Subcutaneous adipose tissue (tissue), 4 donors: Measurements from ENCODE around the gene PHLPP2. TPM values are rescaled to one million over a fixed set of nuclear protein-coding genes. Genes with fewer than 3 reads are reported as not detected.

Experiments used
- total RNA-seq, 4 donors: library from RNA; depleted of rRNA; stranded (reverse); fragments of >200 nt; gene quantifications; one replicate each; pipeline ENCODE4 v1.1.0, GENCODE V29; 2016
- TF ChIP-seq, protein P1 (sequence below): fragments of 450-650 bp; IDR thresholded peaks from one replicate; pipeline ENCODE4 v1.5.1; 2016; ENCODE audit warnings: low read depth, mild to moderate bottlenecking, control low read depth, antibody characterized with exemption, moderate library complexity

Gene PHLPP2
- total RNA-seq, 4 donors from 2014 or later = 9.0 to 12.1 (median 10.4) TPM

DNA sequence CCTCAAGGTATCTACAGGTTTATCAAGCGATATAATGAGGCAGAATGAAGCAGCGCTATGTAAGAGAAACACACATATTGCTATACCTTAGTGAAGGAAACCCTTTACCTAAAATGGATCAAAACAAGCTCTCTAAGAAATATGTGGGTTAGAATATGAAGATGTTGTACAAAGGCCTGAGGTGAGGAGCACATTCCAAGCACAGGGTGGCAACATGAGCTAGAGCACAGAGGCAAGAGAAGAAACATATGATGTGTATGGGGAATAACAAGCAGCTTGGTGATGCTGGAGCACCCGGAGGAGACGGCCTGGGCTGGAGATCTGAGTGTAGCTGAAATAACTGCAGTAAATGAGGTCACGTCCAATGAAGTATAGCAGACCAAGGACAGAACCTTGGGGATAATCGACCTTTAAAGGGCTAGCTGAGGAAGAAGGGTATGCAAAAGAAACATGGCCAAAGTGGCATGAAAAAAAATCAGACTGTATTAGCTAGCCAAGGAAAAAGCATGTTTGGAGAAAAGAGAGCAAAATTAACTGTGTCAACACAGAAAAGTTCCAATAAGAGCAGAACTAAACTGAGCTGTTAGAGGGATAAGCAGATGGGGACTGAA is 54.5 kb downstream of the PHLPP2 start:
- TF ChIP-seq, protein P1, sequence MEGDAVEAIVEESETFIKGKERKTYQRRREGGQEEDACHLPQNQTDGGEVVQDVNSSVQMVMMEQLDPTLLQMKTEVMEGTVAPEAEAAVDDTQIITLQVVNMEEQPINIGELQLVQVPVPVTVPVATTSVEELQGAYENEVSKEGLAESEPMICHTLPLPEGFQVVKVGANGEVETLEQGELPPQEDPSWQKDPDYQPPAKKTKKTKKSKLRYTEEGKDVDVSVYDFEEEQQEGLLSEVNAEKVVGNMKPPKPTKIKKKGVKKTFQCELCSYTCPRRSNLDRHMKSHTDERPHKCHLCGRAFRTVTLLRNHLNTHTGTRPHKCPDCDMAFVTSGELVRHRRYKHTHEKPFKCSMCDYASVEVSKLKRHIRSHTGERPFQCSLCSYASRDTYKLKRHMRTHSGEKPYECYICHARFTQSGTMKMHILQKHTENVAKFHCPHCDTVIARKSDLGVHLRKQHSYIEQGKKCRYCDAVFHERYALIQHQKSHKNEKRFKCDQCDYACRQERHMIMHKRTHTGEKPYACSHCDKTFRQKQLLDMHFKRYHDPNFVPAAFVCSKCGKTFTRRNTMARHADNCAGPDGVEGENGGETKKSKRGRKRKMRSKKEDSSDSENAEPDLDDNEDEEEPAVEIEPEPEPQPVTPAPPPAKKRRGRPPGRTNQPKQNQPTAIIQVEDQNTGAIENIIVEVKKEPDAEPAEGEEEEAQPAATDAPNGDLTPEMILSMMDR = no peak

DNA sequence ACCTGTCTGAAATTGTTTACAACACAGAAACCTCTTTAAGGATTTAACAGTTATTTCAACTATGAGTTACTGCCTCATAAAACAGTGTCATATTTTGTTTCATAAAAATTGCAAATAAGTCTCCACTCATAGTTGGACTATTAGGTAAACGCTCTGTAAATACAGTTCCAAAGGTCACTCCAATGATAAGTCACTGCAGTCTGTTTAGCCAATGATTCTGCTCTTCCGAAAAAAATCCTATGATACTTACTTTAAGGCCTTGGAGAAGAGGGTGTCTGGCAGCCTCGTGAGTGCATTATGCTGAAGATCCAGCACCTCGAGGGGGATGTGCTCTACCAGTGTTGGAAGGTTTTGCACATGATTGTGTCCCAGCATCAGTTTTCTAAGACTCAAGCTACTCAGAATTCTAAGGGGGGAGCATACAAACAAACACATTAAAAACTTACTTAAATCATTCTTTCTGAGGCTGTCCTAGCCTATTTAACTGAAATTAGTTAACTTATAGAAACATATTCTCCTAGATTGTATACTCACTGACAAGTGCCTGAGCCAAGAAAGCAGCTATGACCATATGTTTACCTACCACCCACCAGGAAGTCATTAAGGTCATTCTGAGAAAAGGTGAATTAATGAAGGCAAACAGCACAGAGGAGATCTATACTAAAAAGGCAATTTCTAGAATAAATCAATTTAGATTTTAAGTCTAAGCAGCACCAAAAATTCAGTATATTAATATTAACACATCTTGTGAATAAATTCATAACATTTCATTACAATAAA is 57.4 kb downstream of the PHLPP2 start:
- TF ChIP-seq, protein P1 = no peak

DNA sequence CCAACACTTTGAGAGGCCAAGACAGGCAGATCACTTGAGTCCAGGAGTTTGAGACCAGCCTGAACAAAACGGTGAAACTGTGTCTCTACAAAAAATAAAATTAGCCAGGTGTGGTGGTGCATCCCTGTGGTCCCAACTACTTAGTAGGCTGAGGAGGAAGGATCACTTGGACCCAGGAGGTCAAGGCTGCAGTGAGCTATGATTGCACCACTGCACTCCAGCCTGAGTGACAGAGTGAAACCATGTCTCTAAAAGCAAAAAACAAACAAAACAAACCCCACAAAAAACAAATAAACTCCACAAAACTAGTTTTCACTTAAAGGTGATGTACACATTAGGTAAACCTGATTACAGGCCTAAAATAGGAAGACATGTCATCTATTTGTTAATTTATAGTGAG is 58.2 kb downstream of the PHLPP2 start:
- TF ChIP-seq, protein P1 = no peak

DNA sequence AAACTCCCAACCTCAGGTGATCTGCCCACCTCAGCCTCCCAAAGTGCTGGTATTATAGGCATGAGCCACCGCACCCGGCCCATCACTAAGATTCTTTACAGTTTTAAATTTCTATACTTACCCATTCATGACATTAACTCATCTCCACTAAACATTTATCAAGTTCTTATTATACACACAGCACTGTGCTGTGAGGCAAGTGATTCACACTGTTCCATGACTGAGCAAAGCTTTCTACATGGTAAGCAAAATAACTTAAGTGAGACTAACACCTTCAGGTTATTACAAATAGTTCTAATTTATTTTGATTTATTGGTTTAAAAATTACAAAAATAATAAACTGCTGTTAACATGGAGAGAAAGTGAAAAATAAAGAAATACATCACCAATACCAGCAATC is 65.0 kb downstream of the PHLPP2 start:
- TF ChIP-seq, protein P1 = no peak

DNA sequence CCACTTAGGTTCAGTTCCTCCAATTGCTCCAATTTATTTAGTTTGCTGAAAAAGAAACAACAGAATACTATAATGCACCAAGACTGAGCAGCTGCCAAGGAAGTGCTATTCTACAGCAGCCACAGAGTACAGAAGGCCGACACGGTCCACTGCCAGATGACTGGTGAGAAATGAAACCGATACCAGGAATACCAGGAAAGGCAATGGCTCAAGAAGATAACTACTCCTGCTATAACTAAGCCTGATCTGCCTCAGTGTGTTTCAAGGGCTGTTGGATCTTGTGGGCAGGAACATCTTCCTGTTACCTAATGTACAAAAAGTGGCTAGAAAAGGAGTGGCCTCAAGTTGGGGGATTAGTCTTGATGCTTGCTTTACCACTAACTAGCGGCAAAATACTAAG is 65.7 kb downstream of the PHLPP2 start:
- TF ChIP-seq, protein P1 = no peak

DNA sequence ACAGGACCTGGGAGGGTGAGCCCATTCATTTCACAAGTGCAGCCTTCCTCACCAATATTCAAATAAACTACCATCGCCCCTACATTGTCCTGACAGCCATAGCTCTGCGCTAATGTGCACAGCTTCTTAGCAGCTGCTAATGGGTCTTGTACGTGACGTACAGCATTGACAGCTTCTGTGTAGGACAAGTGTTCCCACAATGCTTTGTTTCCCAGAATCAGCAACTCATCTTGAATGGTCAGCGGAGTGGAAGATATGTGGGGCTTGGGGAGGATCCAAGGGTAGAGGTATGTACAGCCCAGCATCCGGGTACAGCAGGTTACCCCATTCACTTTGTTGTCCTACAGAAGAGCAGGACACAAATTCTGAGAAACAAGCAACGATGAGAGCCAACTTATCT is 74.8 kb downstream of the PHLPP2 start:
- TF ChIP-seq, protein P1 = no peak

DNA sequence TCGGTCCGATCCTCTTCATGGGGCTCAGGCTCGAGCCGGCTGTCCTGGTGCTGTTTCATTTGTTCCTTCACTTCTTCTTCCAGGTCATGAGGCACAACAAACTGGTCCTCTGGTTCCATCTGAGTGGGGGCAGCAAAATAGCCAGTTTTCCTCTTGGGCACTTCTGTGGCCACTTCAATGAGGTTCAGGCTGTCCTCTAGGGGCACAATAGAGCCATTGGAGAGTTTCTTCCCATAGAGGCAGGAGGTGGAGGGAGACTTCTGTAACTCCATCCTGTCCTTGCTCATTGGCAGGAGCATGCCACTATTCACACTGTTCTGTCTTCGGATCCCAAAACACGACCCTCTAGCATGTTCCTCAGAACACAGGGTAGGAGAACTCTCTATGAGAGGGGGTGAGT is 75.6 kb downstream of the PHLPP2 start:
- TF ChIP-seq, protein P1 = no peak
